GM18508 (cell line): ENCODE results near the gene IL2RA.
"Not testable (repeated sequence)": the region's sequence is repeated elsewhere in the genome, so short reads cannot be mapped to it uniquely, and the experiment has no call there.

ENCODE experiments used
- ATAC-seq: cut with Tn5 transposase; IDR thresholded peaks from one replicate; pipeline ENCODE4 v1.9.1; 2021; ENCODE audit warnings: moderate number of reproducible peaks; ENCODE audit not compliant: insufficient read depth, unreplicated experiment

IL2RA gene

DNA sequence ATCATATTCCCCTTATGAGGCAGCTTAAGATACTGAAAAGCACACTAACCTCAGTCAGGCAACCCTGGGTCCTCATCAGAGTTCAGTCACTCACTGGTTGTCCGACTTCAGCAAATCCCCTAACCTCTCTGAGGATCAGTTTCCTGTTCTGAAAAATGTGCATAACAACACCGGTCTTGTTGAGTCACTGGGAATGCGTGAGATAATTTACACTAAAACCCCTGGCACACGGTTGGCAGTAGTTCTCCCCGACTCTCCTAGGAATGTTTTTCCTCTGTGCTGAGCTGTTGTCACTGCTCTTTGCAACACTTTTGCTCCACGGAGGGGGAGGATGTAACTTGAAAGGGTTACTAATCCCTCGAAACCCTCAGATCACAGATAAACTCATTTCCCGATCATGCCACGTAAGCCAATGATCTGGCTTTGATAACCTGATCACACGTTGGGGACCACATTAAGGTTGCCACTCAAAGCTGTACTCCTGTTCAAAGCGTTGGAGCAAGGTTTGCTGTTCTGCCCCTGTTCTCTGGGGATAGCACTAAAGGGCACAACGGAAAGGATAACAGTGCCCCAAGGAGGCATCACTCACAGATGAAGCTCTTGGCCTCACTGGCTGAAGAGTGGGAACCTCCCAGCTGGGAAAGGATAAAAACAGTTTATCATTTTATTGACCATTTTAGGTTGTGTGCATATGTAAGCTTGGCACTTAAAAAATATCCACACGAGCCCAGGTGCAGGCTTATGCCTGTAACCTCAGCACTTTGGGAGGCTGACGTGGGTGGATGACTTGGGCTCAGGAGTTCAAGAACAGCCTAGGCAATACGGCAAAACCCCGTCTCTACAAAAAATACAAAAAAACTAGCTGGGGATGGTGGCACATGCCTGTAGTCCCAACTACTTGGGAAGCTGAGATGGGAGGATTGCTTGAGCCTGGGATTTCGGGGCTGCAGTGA is 21.6 kb upstream of the IL2RA start:
- ATAC-seq = no peak

GRCh38 chr10:6082496-6083395 is 20.6 kb upstream of the IL2RA start:
- ATAC-seq = no peak

GRCh38 chr10:6080417-6080973 is 18.3 kb upstream of the IL2RA start:
- no peak for ATAC-seq

DNA sequence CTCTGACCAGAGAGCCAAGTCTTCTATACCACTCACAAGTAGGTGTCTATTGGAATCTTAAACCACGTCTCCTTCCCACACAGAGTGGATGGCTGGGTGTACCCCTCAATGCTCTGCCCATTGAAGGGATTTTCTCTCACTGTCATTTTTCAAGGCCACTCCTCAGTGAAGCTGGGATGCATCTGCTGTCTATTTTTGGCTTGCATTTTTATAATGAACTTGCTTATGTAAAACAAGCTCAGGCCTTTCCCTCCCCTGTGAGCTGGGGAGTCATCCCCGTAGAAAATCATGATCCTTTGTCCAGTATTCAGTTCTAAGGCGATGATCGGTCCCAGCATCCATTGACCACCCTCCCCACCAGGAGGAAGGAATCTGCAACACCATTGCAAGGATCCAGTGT is 16.9 kb upstream of the IL2RA start:
- no peak for ATAC-seq

DNA sequence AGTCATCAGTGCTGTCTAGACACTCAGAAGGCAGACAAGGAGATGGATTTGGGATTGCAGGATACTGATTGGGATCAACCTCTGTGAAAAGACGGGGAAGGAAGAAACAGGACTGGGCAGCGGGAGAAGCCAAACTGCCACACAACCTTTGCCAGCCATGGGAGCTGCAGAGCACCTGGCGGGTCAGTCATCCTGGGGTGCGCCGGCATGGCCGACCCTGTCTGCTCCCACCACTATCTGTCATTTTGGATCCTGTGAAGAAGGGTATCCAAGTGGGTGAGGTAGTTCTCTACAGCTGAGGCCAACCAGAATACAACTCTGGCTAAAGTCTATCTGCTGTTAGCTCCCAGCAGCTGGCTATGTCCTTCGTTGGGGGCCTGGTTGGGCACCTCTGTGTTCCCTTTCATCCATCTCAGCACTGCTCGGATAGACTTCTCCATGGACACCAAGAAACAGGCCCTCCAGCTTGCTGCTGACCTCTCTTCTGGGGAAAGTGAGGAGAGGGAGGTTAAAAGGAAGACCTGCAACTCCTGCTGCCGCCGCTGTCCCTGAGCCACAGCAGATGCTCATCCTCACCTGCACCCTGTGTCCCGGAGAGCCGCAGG is 15.0 kb upstream of the IL2RA start:
- no peak for ATAC-seq

DNA sequence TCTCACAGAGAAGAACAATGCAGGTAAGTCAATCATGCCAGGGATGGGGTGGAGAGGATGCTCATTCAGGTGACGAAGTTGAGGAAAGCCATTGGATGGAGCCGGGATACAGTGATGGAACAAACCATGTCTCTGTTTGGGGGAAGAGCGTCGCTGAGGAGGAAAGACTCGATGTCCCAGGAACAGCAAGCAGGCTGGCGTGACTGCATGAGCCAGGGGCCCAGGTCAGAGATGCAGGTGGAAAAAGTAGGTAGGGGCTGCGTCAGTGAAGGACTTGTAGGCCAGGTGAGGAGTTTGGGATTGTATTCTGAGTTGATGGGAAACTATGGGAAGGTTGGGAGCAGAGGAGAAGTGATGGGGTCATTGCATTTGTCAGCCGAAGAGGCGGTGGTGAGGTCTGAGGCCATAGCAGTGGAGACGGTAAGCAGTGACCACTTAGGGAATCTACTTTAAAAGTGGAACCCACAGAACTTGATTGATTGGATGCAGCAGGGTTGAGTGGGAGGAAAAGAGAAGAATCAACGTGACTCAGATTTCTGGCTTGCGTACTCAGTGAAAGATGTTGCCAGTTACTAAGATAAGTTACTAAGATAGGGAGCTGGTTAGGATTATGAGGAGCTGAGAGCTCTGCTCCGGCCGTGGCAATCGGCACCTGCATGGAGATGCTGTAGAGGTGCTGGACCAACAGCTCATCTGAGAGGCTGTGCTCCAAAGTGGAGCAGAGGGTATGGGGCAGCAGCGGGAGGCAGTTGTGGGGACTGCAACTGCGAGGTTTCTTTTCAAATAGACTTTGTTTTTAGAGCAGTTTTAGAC is 12.5 kb upstream of the IL2RA start:
- ATAC-seq = no peak

GRCh38 chr10:6072215-6072934 is 10.2 kb upstream of the IL2RA start:
- peak; percentile 36 for ATAC-seq

GRCh38 chr10:6071181-6072175 is 9.3 kb upstream of the IL2RA start:
- no peak for ATAC-seq

- no peak for ATAC-seq
Measured at GRCh38 chr10:6070660-6071059, 8.5 kb upstream of the IL2RA start.

- no peak for ATAC-seq
Measured at GRCh38 chr10:6069081-6069931, 7.1 kb upstream of the IL2RA start.

- ATAC-seq = no peak
Measured at GRCh38 chr10:6068422-6068821, 6.3 kb upstream of the IL2RA start.

DNA sequence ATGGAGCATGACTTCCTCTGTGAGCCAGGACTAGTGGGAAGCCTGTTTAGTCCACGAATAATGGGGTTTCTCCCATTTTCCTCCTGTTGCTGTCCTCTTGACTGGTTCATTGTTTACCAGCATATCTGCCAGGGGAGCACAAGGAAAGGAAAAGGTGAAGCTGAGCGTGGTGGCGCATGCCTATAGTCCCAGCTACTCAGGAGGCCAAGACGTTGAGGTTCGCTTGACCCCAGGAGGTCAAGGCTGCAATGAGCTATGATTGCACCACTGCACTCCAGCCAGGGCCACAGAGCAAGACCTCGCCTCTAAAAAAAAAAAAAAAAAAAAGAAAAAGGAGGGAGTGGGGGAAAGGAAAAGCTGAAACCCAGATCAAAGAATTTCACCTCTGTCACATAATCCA is 5.8 kb upstream of the IL2RA start:
- ATAC-seq = no peak

GRCh38 chr10:6067457-6067856 is 5.3 kb upstream of the IL2RA start:
- ATAC-seq = no peak

DNA sequence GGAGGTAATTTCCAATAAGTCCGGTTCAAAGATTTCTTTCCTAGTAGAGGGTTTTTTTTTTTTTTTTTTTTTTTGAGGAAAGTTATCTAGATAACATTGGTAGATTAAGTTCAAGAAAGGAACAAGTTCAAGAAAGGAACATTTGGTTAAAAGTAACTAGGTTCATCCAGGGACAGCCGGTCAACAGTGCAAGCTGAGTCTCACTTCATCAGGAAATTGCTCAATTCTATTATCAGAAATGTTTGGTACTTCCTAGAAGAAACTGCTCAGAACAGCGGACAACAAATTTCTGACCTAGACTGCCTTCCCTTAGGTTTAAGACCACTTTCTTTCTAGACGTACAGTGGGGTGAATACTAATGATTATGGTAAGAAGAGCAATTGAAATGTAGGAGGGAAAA is 3.7 kb upstream of the IL2RA start:
- no peak for ATAC-seq

DNA sequence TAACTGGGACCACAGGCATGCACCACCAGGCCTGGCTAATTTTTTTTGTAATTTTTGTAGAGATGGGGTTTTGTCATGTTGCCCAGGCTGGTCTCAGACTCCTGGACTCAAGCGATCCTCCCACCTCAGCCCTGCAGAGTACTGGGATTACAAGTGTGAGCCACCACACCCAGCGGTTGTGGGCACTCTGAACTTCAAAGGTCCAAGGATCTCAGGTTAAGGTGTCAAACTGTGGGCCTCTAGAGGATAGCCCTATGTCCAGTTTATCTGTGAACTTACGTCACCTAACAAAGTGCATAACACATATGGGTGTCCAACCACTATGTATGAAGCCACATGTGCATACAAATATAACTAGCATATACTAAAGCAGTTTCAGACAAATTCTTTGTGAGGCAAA is 3.2 kb upstream of the IL2RA start:
- ATAC-seq = no peak

DNA sequence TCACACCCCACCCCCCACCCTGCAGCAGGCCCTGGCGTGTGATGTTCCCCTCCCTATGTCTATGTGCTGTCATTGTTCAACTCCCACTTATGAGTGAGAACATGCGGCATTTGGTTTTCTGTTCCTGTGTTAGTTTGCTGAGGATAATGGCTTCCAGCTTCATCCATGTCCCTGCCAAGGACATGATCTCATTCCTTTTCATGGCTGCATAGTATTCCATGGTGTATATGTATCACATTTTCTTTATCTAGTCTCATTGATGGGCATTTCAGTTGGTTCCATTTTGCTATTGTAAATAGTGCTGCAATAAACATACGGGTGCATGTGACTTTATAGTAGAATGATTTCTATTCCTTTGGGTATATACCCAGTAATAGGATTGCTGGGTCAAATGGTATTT is 2.6 kb upstream of the IL2RA start:
- ATAC-seq = not testable (repeated sequence)

GRCh38 chr10:6064119-6064518 is 2.0 kb upstream of the IL2RA start:
- ATAC-seq = no peak
